ENCODE measurements around the gene RPLP1. TPM values are rescaled to one million over a fixed set of nuclear protein-coding genes. Genes with fewer than 3 reads are reported as not detected.
A peak's percentile ranks its signal among the peaks of the same experiment; 100 is the strongest.

The RPLP1 gene
- 1,000 to 10,000 TPM in 2 of 3 donors, 100 to 1,000 TPM in 1; 537 to 1,740 (median 1,337) TPM for polyA plus RNA-seq

DNA sequence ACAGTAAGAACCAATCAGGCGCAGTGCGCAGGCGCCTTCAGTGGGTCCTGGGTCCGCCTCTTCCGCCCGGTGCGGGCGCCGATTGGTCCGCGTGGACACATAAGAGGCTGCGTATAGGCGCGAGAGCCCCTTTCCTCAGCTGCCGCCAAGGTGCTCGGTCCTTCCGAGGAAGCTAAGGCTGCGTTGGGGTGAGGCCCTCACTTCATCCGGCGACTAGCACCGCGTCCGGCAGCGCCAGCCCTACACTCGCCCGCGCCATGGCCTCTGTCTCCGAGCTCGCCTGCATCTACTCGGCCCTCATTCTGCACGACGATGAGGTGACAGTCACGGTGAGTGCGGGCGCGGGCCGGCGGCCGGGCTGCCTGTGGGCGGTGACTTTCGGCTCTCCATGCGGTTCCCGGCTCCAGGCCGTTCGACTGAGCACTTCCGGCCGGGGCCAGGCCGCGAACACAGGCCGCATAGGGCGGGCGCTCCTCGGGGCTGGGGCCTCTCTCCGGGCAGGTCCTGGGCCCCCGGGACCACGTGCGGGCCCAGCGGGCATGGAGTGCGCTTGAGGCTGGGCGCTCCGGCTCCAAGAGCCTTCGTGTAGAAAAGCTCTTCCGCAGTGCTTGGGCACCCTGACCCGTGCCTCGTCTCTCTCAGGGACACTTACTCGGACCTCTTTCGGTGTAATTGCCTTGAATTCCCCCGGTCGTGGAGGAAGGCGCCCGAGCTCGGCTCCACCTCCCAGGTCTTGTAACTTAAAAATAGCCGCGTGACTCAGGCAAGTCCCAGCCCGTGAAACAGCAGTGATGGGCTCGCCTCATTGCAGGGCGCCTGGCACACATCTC, at the start of gene RPLP1:
Gene RPLP1 (plus strand): TSS at position 127 of the 830 bp plus-strand sequence. CDS start 131 bp downstream, at position 258.
- Mint-ChIP-seq H3K36me3 (peaks cover 12 to 24% (median 16%) of the 10 kb centered on the region in 3 donors), H3K4me1 (peaks cover 39 to 49% of the 10 kb centered on the region in 2 donors), H3K4me3 (peak within 1 kb of the TSS; percentile 95 to 99 (median 98)), H3K9me3 (no peaks in the 10 kb centered on the region), H3K27me3 (ENCODE audit: low read depth in 3 of 3) (peaks cover 8 to 13% (median 12%) of the 10 kb centered on the region in 3 donors), H3K27ac (peak within 1 kb of the TSS; percentile 92 to 100 (median 98))
- DNase-seq, result peak; percentile 95 to 96 (median 95)

GRCh38 chr15:69403594-69403993, 49.0 kb upstream of the RPLP1 start:
- peaks cover 0 to 4% (median 0%) of the 10 kb centered on the region in 3 donors for H3K36me3 Mint-ChIP-seq
- H3K4me1 Mint-ChIP-seq, result no peaks in the 10 kb centered on the region
- no peak for DNase-seq
- H3K4me3 Mint-ChIP-seq, result no peak overlapping the region
- no peak overlapping the region for H3K27ac Mint-ChIP-seq
- peaks cover 0 to 4% (median 0%) of the 10 kb centered on the region in 3 donors for H3K27me3 Mint-ChIP-seq (ENCODE audit: low read depth in 3 of 3)
- no peaks in the 10 kb centered on the region for H3K9me3 Mint-ChIP-seq

DNA sequence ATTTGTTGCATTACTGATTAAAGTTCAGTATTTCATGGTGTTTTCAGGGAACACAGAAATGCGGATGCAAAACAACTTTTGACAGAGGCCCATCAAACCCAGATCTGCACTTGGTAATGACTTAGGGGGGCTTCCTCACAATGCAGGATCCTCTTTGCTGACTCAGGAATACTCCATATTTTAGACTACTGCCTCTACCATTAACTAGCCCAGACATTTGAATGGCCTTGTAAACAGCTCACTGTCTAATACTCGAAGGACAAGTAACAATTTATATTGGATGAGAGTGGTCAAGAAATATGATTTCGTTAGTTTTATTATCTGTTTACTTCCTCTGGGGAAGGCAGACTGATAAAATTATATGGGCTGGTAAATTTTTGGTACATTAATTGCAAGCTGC, 47.5 kb upstream of the RPLP1 start:
- Mint-ChIP-seq H3K4me1 (no peaks in the 10 kb centered on the region), H3K9me3 (no peaks in the 10 kb centered on the region), H3K27me3 (ENCODE audit: low read depth in 3 of 3) (peaks cover 0 to 4% (median 0%) of the 10 kb centered on the region in 3 donors), H3K4me3 (no peak overlapping the region), H3K36me3 (peaks cover 0 to 4% (median 0%) of the 10 kb centered on the region in 3 donors), H3K27ac (no peak overlapping the region)
- no peak for DNase-seq

DNA sequence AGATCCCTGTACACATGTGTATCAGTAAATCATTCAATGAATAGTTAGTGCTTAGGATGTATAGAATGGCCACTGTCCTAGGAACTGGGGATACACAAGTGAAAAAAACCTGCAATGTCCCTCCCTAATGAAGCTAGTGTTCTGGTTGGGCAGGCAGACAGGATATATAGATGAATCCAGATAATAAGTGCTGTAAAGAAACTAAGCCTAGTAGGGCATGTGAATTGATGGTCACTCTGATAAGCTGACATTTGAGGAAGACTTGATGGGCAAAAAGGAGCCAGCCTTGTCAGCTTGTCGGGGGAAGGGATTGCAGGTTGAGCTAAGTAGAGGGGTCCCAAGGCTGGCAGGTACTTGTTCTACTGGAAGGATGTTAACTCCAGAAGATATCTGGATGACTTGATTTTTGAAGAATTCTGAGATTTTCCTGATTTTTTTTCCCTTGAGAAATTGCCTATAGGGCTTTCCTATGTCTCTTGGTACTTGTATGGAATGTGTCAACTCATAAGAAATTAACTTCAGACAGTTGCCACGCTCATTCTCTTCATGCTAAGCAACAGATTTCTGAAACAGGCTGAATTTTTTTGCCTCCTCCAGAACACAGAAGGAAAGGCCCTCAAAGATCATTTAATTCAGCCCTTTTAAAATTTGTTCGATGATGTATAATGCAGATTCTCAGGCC, 44.8 kb upstream of the RPLP1 start:
- Mint-ChIP-seq H3K36me3 (peaks cover 0 to 4% (median 0%) of the 10 kb centered on the region in 3 donors), H3K27ac (no peak overlapping the region), H3K27me3 (ENCODE audit: low read depth in 3 of 3) (peaks cover 0 to 4% (median 2%) of the 10 kb centered on the region in 3 donors), H3K4me3 (no peak overlapping the region), H3K4me1 (no peaks in the 10 kb centered on the region), H3K9me3 (no peaks in the 10 kb centered on the region)
- DNase-seq, result no peak

- H3K27ac Mint-ChIP-seq, result no peak overlapping the region
- H3K4me3 Mint-ChIP-seq, result no peak overlapping the region
These were observed 43.8 kb upstream of the RPLP1 start for GRCh38 chr15:69408841-69409240.

GRCh38 chr15:69410248-69410874, 42.3 kb upstream of the RPLP1 start:
- peaks cover 0 to 9% (median 8%) of the 10 kb centered on the region in 3 donors for H3K27me3 Mint-ChIP-seq (ENCODE audit: low read depth in 3 of 3)
- DNase-seq, result no peak
- H3K36me3 Mint-ChIP-seq, result no peaks in the 10 kb centered on the region
- H3K4me3 Mint-ChIP-seq, result no peak overlapping the region
- H3K4me1 Mint-ChIP-seq, result peaks cover 12 to 14% of the 10 kb centered on the region in 2 donors
- H3K27ac Mint-ChIP-seq, result no peak overlapping the region
- H3K9me3 Mint-ChIP-seq, result no peaks in the 10 kb centered on the region

More at GRCh38 chr15:69408841-69409240, 43.8 kb upstream of the RPLP1 start:
- H3K36me3 Mint-ChIP-seq, result no peaks in the 10 kb centered on the region
- no peaks in the 10 kb centered on the region for H3K9me3 Mint-ChIP-seq
- peaks cover 0 to 5% (median 4%) of the 10 kb centered on the region in 3 donors for H3K27me3 Mint-ChIP-seq (ENCODE audit: low read depth in 3 of 3)
- peaks cover 2 to 4% of the 10 kb centered on the region in 2 donors for H3K4me1 Mint-ChIP-seq
- no peak for DNase-seq

GRCh38 chr15:69412274-69412673, 40.3 kb upstream of the RPLP1 start:
- Mint-ChIP-seq H3K4me3 (no peak overlapping the region), H3K4me1 (peaks cover 12 to 16% of the 10 kb centered on the region in 2 donors), H3K27me3 (ENCODE audit: low read depth in 3 of 3) (peaks cover 0 to 8% (median 8%) of the 10 kb centered on the region in 3 donors), H3K27ac (no peak overlapping the region), H3K36me3 (no peaks in the 10 kb centered on the region), H3K9me3 (no peaks in the 10 kb centered on the region)
- DNase-seq, result no peak

DNA sequence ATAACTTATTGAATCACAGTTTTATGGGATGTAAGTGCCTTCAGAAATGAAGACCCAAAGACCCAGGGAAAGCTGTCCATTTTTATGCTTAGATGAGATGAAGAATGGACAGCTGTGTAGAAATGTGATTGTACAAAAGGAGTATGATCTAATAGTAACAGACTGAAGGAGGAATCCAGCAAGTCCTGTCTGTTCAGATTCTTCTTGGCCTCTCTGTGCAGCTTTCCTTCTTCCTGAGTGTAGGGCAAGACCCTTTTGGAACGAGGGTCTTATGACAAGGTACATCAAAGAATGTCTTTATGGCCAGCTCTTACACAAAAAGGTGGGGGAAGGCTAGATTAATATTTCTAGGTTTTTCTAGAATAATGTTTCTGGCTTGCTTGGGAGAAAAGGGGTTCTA, 39.9 kb upstream of the RPLP1 start:
- no peak for DNase-seq
- H3K4me3 Mint-ChIP-seq, result no peak overlapping the region
- no peak overlapping the region for H3K27ac Mint-ChIP-seq
- no peaks in the 10 kb centered on the region for H3K9me3 Mint-ChIP-seq
- H3K27me3 Mint-ChIP-seq (ENCODE audit: low read depth in 3 of 3), result peaks cover 0 to 8% (median 6%) of the 10 kb centered on the region in 3 donors
- no peaks in the 10 kb centered on the region for H3K36me3 Mint-ChIP-seq
- H3K4me1 Mint-ChIP-seq, result peaks cover 12 to 16% of the 10 kb centered on the region in 2 donors

GRCh38 chr15:69413822-69414700, 38.6 kb upstream of the RPLP1 start, which contains the start of gene KIF23:
Gene KIF23, plus strand, starts transcription at chr15:69414349. Its CDS starts 117 bp downstream, at chr15:69414466.
- H3K27ac Mint-ChIP-seq, result peak within 1 kb of the TSS in 5 of 6 donors; percentile 14 to 82 (median 26)
- H3K9me3 Mint-ChIP-seq, result no peaks in the 10 kb centered on the region
- no peaks in the 10 kb centered on the region for H3K36me3 Mint-ChIP-seq
- peak within 1 kb of the TSS; percentile 85 to 92 (median 88) for H3K4me3 Mint-ChIP-seq
- peaks cover 12 to 16% of the 10 kb centered on the region in 2 donors for H3K4me1 Mint-ChIP-seq
- H3K27me3 Mint-ChIP-seq (ENCODE audit: low read depth in 3 of 3), result peaks cover 0 to 8% (median 5%) of the 10 kb centered on the region in 3 donors
- peak; percentile 85 to 87 (median 87) for DNase-seq

DNA sequence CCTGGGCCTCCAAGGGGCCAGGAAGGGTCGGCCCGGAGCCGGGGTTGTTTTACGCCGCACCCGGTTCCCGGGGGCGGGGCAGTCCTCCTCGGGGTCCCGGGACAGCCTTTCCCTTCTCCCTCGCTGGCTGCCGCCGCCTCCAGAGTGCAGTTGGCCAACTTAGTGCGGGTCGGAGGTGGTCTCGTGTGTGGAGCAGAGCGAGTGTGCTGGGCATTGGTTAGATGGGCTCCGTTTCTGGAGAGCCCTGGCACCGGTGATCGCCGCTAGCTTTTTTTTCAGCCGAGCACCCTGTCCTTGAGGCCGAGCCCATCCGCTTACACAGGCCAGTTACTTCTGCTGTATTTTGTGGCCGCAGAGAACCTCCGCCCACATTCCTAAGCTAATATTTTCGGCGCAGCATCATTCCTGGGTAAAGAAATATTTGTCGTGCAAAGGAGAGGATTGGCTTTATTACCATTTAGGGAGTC, 37.9 kb upstream of the RPLP1 start:
- peak; percentile 8 to 19 (median 13) for DNase-seq
- H3K4me1 Mint-ChIP-seq, result peaks cover 12 to 16% of the 10 kb centered on the region in 2 donors
- H3K4me3 Mint-ChIP-seq, result peak overlapping the region; percentile 74 to 81 (median 75)
- no peaks in the 10 kb centered on the region for H3K9me3 Mint-ChIP-seq
- peak overlapping the region in 2 of 6 donors; percentile 25 to 49 for H3K27ac Mint-ChIP-seq
- peaks cover 0 to 8% (median 5%) of the 10 kb centered on the region in 3 donors for H3K27me3 Mint-ChIP-seq (ENCODE audit: low read depth in 3 of 3)
- H3K36me3 Mint-ChIP-seq, result no peaks in the 10 kb centered on the region

- peak overlapping the region; percentile 44 to 75 (median 74) for H3K4me3 Mint-ChIP-seq
- H3K27me3 Mint-ChIP-seq (ENCODE audit: low read depth in 3 of 3), result peaks cover 2 to 9% (median 5%) of the 10 kb centered on the region in 3 donors
- no peak overlapping the region for H3K27ac Mint-ChIP-seq
- H3K36me3 Mint-ChIP-seq, result no peaks in the 10 kb centered on the region
- peaks cover 12 to 16% of the 10 kb centered on the region in 2 donors for H3K4me1 Mint-ChIP-seq
- H3K9me3 Mint-ChIP-seq, result no peaks in the 10 kb centered on the region
- DNase-seq, result no peak
These were observed 37.2 kb upstream of the RPLP1 start for GRCh38 chr15:69415381-69415780.

GRCh38 chr15:69417581-69417980, 35.0 kb upstream of the RPLP1 start:
- Mint-ChIP-seq H3K4me3 (no peak overlapping the region), H3K9me3 (no peaks in the 10 kb centered on the region), H3K27me3 (ENCODE audit: low read depth in 3 of 3) (peaks cover 2 to 7% (median 5%) of the 10 kb centered on the region in 3 donors), H3K4me1 (peaks cover 12 to 16% of the 10 kb centered on the region in 2 donors), H3K36me3 (no peaks in the 10 kb centered on the region), H3K27ac (no peak overlapping the region)
- DNase-seq, result no peak

All from immature natural killer cell (primary cell).